ENCODE data around the gene MKNK2. TPM values are rescaled to one million over a fixed set of nuclear protein-coding genes. Genes with fewer than 3 reads are reported as not detected.

MKNK2 gene
- total and polyA plus RNA-seq, 3 experiments from 2014 or later: 50.8 to 147 (median 137) TPM

- CTCF ChIA-PET: interaction anchor here (1.0 to 2.7 kb wide), 6 partner anchors 12 to 118 kb away, joined by 3 to 6 read pairs (median 4); no protein-coding TSS in a partner anchor
- H3K4me3 ChIP-seq (ENCODE audit: low read length): peak overlapping the region; percentile 98
- no peak for DNase-seq
Observed at GRCh38 chr19:2048104-2048958, 2.7 kb downstream of the MKNK2 start.

GRCh38 chr19:2047449-2048103 lies 3.5 kb downstream of the MKNK2 start:
- Histone ChIP-seq H3K4me3 (ENCODE audit: low read length) (peak overlapping the region; percentile 98), H3K4me1 (ENCODE audit: insufficient read depth, low read length) (peaks cover 72% of the 10 kb centered on the region), H3K27me3 (ENCODE audit: insufficient read depth, low read length, poor library complexity, severe bottlenecking) (no peaks in the 10 kb centered on the region), H3K9me3 (ENCODE audit: low read length) (no peaks in the 10 kb centered on the region), H3K27ac (ENCODE audit: low read depth, low read length) (peak overlapping the region; percentile 4), H3K36me3 (ENCODE audit: insufficient read depth, low read length) (peaks cover 11% of the 10 kb centered on the region)
- Mint-ChIP-seq H3K9me3 (no peaks in the 10 kb centered on the region), H3K27ac (peak overlapping the region; percentile 55 to 89 (median 76)), H3K4me1 (peaks cover 23 to 65% (median 32%) of the 10 kb centered on the region in 3 donors), H3K27me3 (peaks cover 0 to 3% of the 10 kb centered on the region in 2 donors), H3K36me3 (peaks cover 0 to 42% (median 0%) of the 10 kb centered on the region in 3 donors), H3K4me3 (peak overlapping the region in 6 of 7 donors; percentile 11 to 88 (median 69))
- DNase-seq: peak in 2 of 5 donors; percentile 40 to 58
- POLR2A ChIA-PET: no interaction called here
- CTCF ChIA-PET: interaction anchor here (1.3 to 2.7 kb wide), 2 partner anchors 12 to 20 kb away, joined by 3 to 6 read pairs; no protein-coding TSS in a partner anchor

More at GRCh38 chr19:2048104-2048958, 2.7 kb downstream of the MKNK2 start:
- peaks cover 72% of the 10 kb centered on the region for H3K4me1 ChIP-seq (ENCODE audit: insufficient read depth, low read length)
- peak overlapping the region in 6 of 7 donors; percentile 64 to 89 (median 86) for H3K4me3 Mint-ChIP-seq
- H3K4me1 Mint-ChIP-seq: peaks cover 23 to 62% (median 30%) of the 10 kb centered on the region in 3 donors
- peaks cover 0 to 3% of the 10 kb centered on the region in 2 donors for H3K27me3 Mint-ChIP-seq
- peak overlapping the region in 6 of 8 donors; percentile 38 to 89 (median 70) for H3K27ac Mint-ChIP-seq
- no peaks in the 10 kb centered on the region for H3K27me3 ChIP-seq (ENCODE audit: insufficient read depth, low read length, poor library complexity, severe bottlenecking)
- H3K9me3 Mint-ChIP-seq: no peaks in the 10 kb centered on the region
- H3K36me3 Mint-ChIP-seq: peaks cover 0 to 41% (median 0%) of the 10 kb centered on the region in 3 donors
- H3K36me3 ChIP-seq (ENCODE audit: insufficient read depth, low read length): peaks cover 8% of the 10 kb centered on the region
- no peaks in the 10 kb centered on the region for H3K9me3 ChIP-seq (ENCODE audit: low read length)
- peak overlapping the region; percentile 88 for H3K27ac ChIP-seq (ENCODE audit: low read depth, low read length)
- POLR2A ChIA-PET: interaction anchor here (0.6 to 1.2 kb wide), 2 partner anchors 10 to 11 kb away, joined by 5 to 7 read pairs; no protein-coding TSS in a partner anchor

- POLR2A ChIA-PET: no interaction called here
- H3K4me1 ChIP-seq (ENCODE audit: insufficient read depth, low read length): peaks cover 71% of the 10 kb centered on the region
- H3K27me3 ChIP-seq (ENCODE audit: insufficient read depth, low read length, poor library complexity, severe bottlenecking): no peaks in the 10 kb centered on the region
- CTCF ChIA-PET: no interaction called here
- Mint-ChIP-seq H3K27ac (peak overlapping the region in 6 of 8 donors; percentile 33 to 89 (median 40)), H3K4me3 (peak overlapping the region in 4 of 7 donors; percentile 29 to 88 (median 41)), H3K36me3 (peaks cover 0 to 46% (median 0%) of the 10 kb centered on the region in 3 donors), H3K4me1 (peaks cover 19 to 65% (median 29%) of the 10 kb centered on the region in 3 donors), H3K9me3 (no peaks in the 10 kb centered on the region), H3K27me3 (peaks cover 0 to 3% of the 10 kb centered on the region in 2 donors)
- DNase-seq: no peak
- no peaks in the 10 kb centered on the region for H3K9me3 ChIP-seq (ENCODE audit: low read length)
- H3K36me3 ChIP-seq (ENCODE audit: insufficient read depth, low read length): peaks cover 11% of the 10 kb centered on the region
- H3K27ac ChIP-seq (ENCODE audit: low read depth, low read length): no peak overlapping the region
- no peak overlapping the region for H3K4me3 ChIP-seq (ENCODE audit: low read length)
Observed at GRCh38 chr19:2047076-2047448, 4.0 kb downstream of the MKNK2 start.

GRCh38 chr19:2046046-2046907 lies 4.8 kb downstream of the MKNK2 start:
- Mint-ChIP-seq H3K27me3 (peaks cover 0 to 3% of the 10 kb centered on the region in 2 donors), H3K27ac (peak overlapping the region in 3 of 8 donors; percentile 68 to 95 (median 75)), H3K4me1 (peaks cover 15 to 61% (median 24%) of the 10 kb centered on the region in 3 donors), H3K4me3 (peak overlapping the region in 2 of 7 donors; percentile 44 to 88), H3K36me3 (peaks cover 0 to 48% (median 0%) of the 10 kb centered on the region in 3 donors), H3K9me3 (no peaks in the 10 kb centered on the region)
- DNase-seq: no peak
- Histone ChIP-seq H3K27ac (ENCODE audit: low read depth, low read length) (no peak overlapping the region), H3K4me1 (ENCODE audit: insufficient read depth, low read length) (peaks cover 68% of the 10 kb centered on the region), H3K4me3 (ENCODE audit: low read length) (no peak overlapping the region), H3K27me3 (ENCODE audit: insufficient read depth, low read length, poor library complexity, severe bottlenecking) (no peaks in the 10 kb centered on the region), H3K9me3 (ENCODE audit: low read length) (no peaks in the 10 kb centered on the region), H3K36me3 (ENCODE audit: insufficient read depth, low read length) (peaks cover 12% of the 10 kb centered on the region)
- ChIA-PET POLR2A (interaction anchor here (0.6 kb wide), 1 partner anchor 13 kb away, joined by 3 read pairs; no protein-coding TSS in a partner anchor), CTCF (interaction anchor here (1.4 kb wide), 1 partner anchor 12 kb away, joined by 3 read pairs; no protein-coding TSS in a partner anchor)

GRCh38 chr19:2045501-2046045 lies 5.5 kb downstream of the MKNK2 start:
- peaks cover 19% of the 10 kb centered on the region for H3K36me3 ChIP-seq (ENCODE audit: insufficient read depth, low read length)
- Mint-ChIP-seq H3K27ac (peak overlapping the region in 5 of 8 donors; percentile 26 to 96 (median 91)), H3K9me3 (no peaks in the 10 kb centered on the region), H3K27me3 (peaks cover 0 to 3% of the 10 kb centered on the region in 2 donors), H3K4me3 (no peak overlapping the region), H3K36me3 (peaks cover 0 to 54% (median 0%) of the 10 kb centered on the region in 3 donors), H3K4me1 (peaks cover 15 to 66% (median 24%) of the 10 kb centered on the region in 3 donors)
- H3K4me1 ChIP-seq (ENCODE audit: insufficient read depth, low read length): peaks cover 75% of the 10 kb centered on the region
- H3K27me3 ChIP-seq (ENCODE audit: insufficient read depth, low read length, poor library complexity, severe bottlenecking): no peaks in the 10 kb centered on the region
- H3K27ac ChIP-seq (ENCODE audit: low read depth, low read length): no peak overlapping the region
- no peak overlapping the region for H3K4me3 ChIP-seq (ENCODE audit: low read length)
- POLR2A ChIA-PET: interaction anchor here (0.6 kb wide), 1 partner anchor 12 kb away, joined by 3 read pairs; no protein-coding TSS in a partner anchor
- H3K9me3 ChIP-seq (ENCODE audit: low read length): no peaks in the 10 kb centered on the region
- CTCF ChIA-PET: interaction anchor here (1.4 kb wide), 1 partner anchor 11 kb away, joined by 3 read pairs; no protein-coding TSS in a partner anchor
- DNase-seq: no peak

- peaks cover 15 to 65% (median 24%) of the 10 kb centered on the region in 3 donors for H3K4me1 Mint-ChIP-seq
- ChIA-PET CTCF (interaction anchor here (1.1 to 1.4 kb wide), 2 partner anchors 10 to 26 kb away, joined by 3 to 4 read pairs; no protein-coding TSS in a partner anchor), POLR2A (interaction anchor here (0.6 kb wide), 1 partner anchor 11 kb away, joined by 3 read pairs; no protein-coding TSS in a partner anchor)
- DNase-seq: no peak
- H3K4me1 ChIP-seq (ENCODE audit: insufficient read depth, low read length): peaks cover 79% of the 10 kb centered on the region
- peaks cover 26% of the 10 kb centered on the region for H3K36me3 ChIP-seq (ENCODE audit: insufficient read depth, low read length)
- H3K9me3 ChIP-seq (ENCODE audit: low read length): no peaks in the 10 kb centered on the region
- H3K4me3 Mint-ChIP-seq: peak overlapping the region in 2 of 7 donors; percentile 8 to 34
- H3K9me3 Mint-ChIP-seq: no peaks in the 10 kb centered on the region
- H3K27me3 Mint-ChIP-seq: peaks cover 0 to 3% of the 10 kb centered on the region in 2 donors
- peaks cover 0 to 55% (median 0%) of the 10 kb centered on the region in 3 donors for H3K36me3 Mint-ChIP-seq
- H3K4me3 ChIP-seq (ENCODE audit: low read length): no peak overlapping the region
- H3K27ac ChIP-seq (ENCODE audit: low read depth, low read length): no peak overlapping the region
- H3K27me3 ChIP-seq (ENCODE audit: insufficient read depth, low read length, poor library complexity, severe bottlenecking): no peaks in the 10 kb centered on the region
- H3K27ac Mint-ChIP-seq: peak overlapping the region in 7 of 8 donors; percentile 81 to 97 (median 91)
Observed at GRCh38 chr19:2044709-2045500, 6.1 kb downstream of the MKNK2 start.
